CD4-positive, CD25-positive, alpha-beta regulatory T cell (primary cell): ENCODE data around the gene SYT1. TPM values are rescaled to one million over a fixed set of nuclear protein-coding genes. Genes with fewer than 3 reads are reported as not detected.

ENCODE experiments used
- ATAC-seq, 2 donors: fragments of 150-1000 bp; cut with Tn5 transposase; one replicate each; pipeline ENCODE4 v1.10.0; 2021; ENCODE audit warnings: low read depth in 2 of 2, moderate number of reproducible peaks in 2 of 2, moderate library complexity in 1 of 2
- DNase-seq, 3 donors: peaks; one replicate each; pipeline versions ENCODE4 v3.0.0 to v3.0.0-alpha.2; 2012 to 2022; ENCODE audit warnings: mixed read lengths in 1 of 3
- H3K27ac ChIP-seq: one replicate; pipeline ENCODE4 v1.7.0; 2013; ENCODE audit warnings: mild to moderate bottlenecking, low read length; ENCODE audit not compliant: insufficient read depth, poor library complexity, severe bottlenecking
- H3K27me3 ChIP-seq: one replicate; pipeline ENCODE4 v1.7.0; 2013; ENCODE audit warnings: low read length; ENCODE audit not compliant: control insufficient read depth, insufficient read depth
- H3K36me3 ChIP-seq: one replicate; pipeline ENCODE4 v1.7.0; 2013; ENCODE audit warnings: mild to moderate bottlenecking, low read length, moderate library complexity; ENCODE audit not compliant: control insufficient read depth, insufficient read depth
- H3K4me1 ChIP-seq: 2 replicates; pipeline ENCODE4 v1.7.0; 2013; ENCODE audit warnings: mild to moderate bottlenecking, low read length; ENCODE audit not compliant: insufficient read depth, control insufficient read depth, poor library complexity, severe bottlenecking
- H3K4me3 ChIP-seq: one replicate; pipeline ENCODE4 v1.7.0; 2013; ENCODE audit warnings: low read depth, mild to moderate bottlenecking, low read length, moderate library complexity
- H3K9me3 ChIP-seq, 2 experiments: 1 replicate in 1 of 2; 2 replicates in 1 of 2; pipeline ENCODE4 v1.7.0; 2013; ENCODE audit warnings: low read length in 2 of 2, mild to moderate bottlenecking in 1 of 2, moderate library complexity in 1 of 2; ENCODE audit not compliant: control insufficient read depth in 2 of 2
- H3K27ac Mint-ChIP-seq, 3 donors: one replicate each; pipeline ENCODE4 v1.8.0; 2020 to 2022; ENCODE audit warnings: mild to moderate bottlenecking in 3 of 3, mixed read lengths in 3 of 3, moderate library complexity in 2 of 3
- H3K27me3 Mint-ChIP-seq: one replicate; pipeline ENCODE4 v1.8.0; 2022; ENCODE audit warnings: mild to moderate bottlenecking, mixed read lengths
- H3K36me3 Mint-ChIP-seq: one replicate; pipeline ENCODE4 v1.8.0; 2020; ENCODE audit warnings: mixed read lengths
- H3K4me1 Mint-ChIP-seq, 4 donors: one replicate each; pipeline ENCODE4 v1.8.0; 2020 to 2022; ENCODE audit warnings: mixed read lengths in 4 of 4, mild to moderate bottlenecking in 1 of 4
- H3K4me3 Mint-ChIP-seq, 4 donors: one replicate each; pipeline ENCODE4 v1.8.0; 2020 to 2022; ENCODE audit warnings: mild to moderate bottlenecking in 4 of 4, mixed read lengths in 4 of 4, moderate library complexity in 3 of 4
- H3K9me3 Mint-ChIP-seq, 7 donors: one replicate each; pipeline ENCODE4 v1.8.0; 2020 to 2022; ENCODE audit warnings: mixed read lengths in 7 of 7, mild to moderate bottlenecking in 3 of 7, moderate library complexity in 2 of 7
- polyA plus RNA-seq, 4 donors: library from polyadenylated mRNA; unstranded; fragments of 300-500 nt; fragmentation: Illumina TruSeq; gene quantifications; one replicate each; pipeline ENCODE4 v1.2.3, GENCODE V29; 2021
- total RNA-seq: library from RNA; stranded (reverse); gene quantifications from one replicate; pipeline ENCODE4 v1.2.3, GENCODE V29; 2022

The SYT1 gene
- total and polyA plus RNA-seq, 5 donors from 2014 or later = not detected

- Mint-ChIP-seq H3K4me1 (no peaks in the 10 kb centered on the region), H3K36me3 (no peaks in the 10 kb centered on the region), H3K9me3 (peaks cover 0 to 11% (median 2%) of the 10 kb centered on the region in 7 donors), H3K27me3 (no peaks in the 10 kb centered on the region), H3K4me3 (no peak overlapping the region), H3K27ac (no peak overlapping the region)
- Histone ChIP-seq H3K4me3 (no peak overlapping the region), H3K27ac (no peak overlapping the region), H3K4me1 (no peaks in the 10 kb centered on the region), H3K36me3 (no peaks in the 10 kb centered on the region), H3K9me3 (no peaks in the 10 kb centered on the region), H3K27me3 (no peaks in the 10 kb centered on the region)
- ATAC-seq (no peak), DNase-seq (no peak)
These were observed 291.1 kb downstream of the SYT1 start for GRCh38 chr12:79155683-79156082.

- no peaks in the 10 kb centered on the region for H3K4me1 ChIP-seq
- Mint-ChIP-seq H3K27me3 (no peaks in the 10 kb centered on the region), H3K9me3 (peaks cover 0 to 8% (median 2%) of the 10 kb centered on the region in 7 donors), H3K36me3 (no peaks in the 10 kb centered on the region), H3K4me3 (no peak overlapping the region), H3K4me1 (no peaks in the 10 kb centered on the region), H3K27ac (no peak overlapping the region)
- no peaks in the 10 kb centered on the region for H3K9me3 ChIP-seq
- H3K36me3 ChIP-seq = no peaks in the 10 kb centered on the region
- no peak overlapping the region for H3K4me3 ChIP-seq
- no peak overlapping the region for H3K27ac ChIP-seq
- DNase-seq = no peak
- H3K27me3 ChIP-seq = no peaks in the 10 kb centered on the region
- ATAC-seq = no peak
These were observed 292.4 kb downstream of the SYT1 start for GRCh38 chr12:79156846-79157463.

- H3K27me3 Mint-ChIP-seq = no peaks in the 10 kb centered on the region
- no peaks in the 10 kb centered on the region for H3K36me3 ChIP-seq
- H3K4me3 Mint-ChIP-seq = no peak overlapping the region
- no peaks in the 10 kb centered on the region for H3K4me1 Mint-ChIP-seq
- H3K27ac ChIP-seq = no peak overlapping the region
- ATAC-seq = no peak
- H3K4me1 ChIP-seq = no peaks in the 10 kb centered on the region
- no peaks in the 10 kb centered on the region for H3K36me3 Mint-ChIP-seq
- peaks cover 0 to 6% (median 3%) of the 10 kb centered on the region in 7 donors for H3K9me3 Mint-ChIP-seq
- no peak overlapping the region for H3K4me3 ChIP-seq
- H3K27ac Mint-ChIP-seq = no peak overlapping the region
- no peak for DNase-seq
- no peaks in the 10 kb centered on the region for H3K27me3 ChIP-seq
- H3K9me3 ChIP-seq = peaks cover 0 to 2% of the 10 kb centered on the region in 2 experiments
These were observed 296.8 kb downstream of the SYT1 start for GRCh38 chr12:79161249-79161934.

GRCh38 chr12:79162147-79162772, 297.7 kb downstream of the SYT1 start:
- DNase-seq = no peak
- no peak overlapping the region for H3K4me3 Mint-ChIP-seq

GRCh38 chr12:79162948-79163347, 298.4 kb downstream of the SYT1 start:
- no peak for DNase-seq
- Mint-ChIP-seq H3K36me3 (no peaks in the 10 kb centered on the region), H3K9me3 (peaks cover 0 to 5% (median 0%) of the 10 kb centered on the region in 7 donors), H3K27ac (no peak overlapping the region), H3K4me3 (no peak overlapping the region), H3K27me3 (no peaks in the 10 kb centered on the region), H3K4me1 (no peaks in the 10 kb centered on the region)
- Histone ChIP-seq H3K36me3 (no peaks in the 10 kb centered on the region), H3K4me3 (no peak overlapping the region), H3K4me1 (no peaks in the 10 kb centered on the region), H3K27ac (no peak overlapping the region), H3K9me3 (peaks cover 0 to 2% of the 10 kb centered on the region in 2 experiments), H3K27me3 (no peaks in the 10 kb centered on the region)
- no peak for ATAC-seq

More at GRCh38 chr12:79162147-79162772, 297.7 kb downstream of the SYT1 start:
- Mint-ChIP-seq H3K27me3 (no peaks in the 10 kb centered on the region), H3K9me3 (peaks cover 0 to 5% (median 3%) of the 10 kb centered on the region in 7 donors), H3K36me3 (no peaks in the 10 kb centered on the region), H3K4me1 (no peaks in the 10 kb centered on the region), H3K27ac (no peak overlapping the region)
- Histone ChIP-seq H3K27ac (no peak overlapping the region), H3K4me3 (no peak overlapping the region), H3K27me3 (no peaks in the 10 kb centered on the region), H3K4me1 (no peaks in the 10 kb centered on the region), H3K9me3 (peaks cover 0 to 2% of the 10 kb centered on the region in 2 experiments), H3K36me3 (no peaks in the 10 kb centered on the region)
- ATAC-seq = no peak

- Histone ChIP-seq H3K36me3 (no peaks in the 10 kb centered on the region), H3K27ac (no peak overlapping the region), H3K9me3 (peaks cover 0 to 2% of the 10 kb centered on the region in 2 experiments), H3K4me3 (no peak overlapping the region), H3K27me3 (no peaks in the 10 kb centered on the region), H3K4me1 (no peaks in the 10 kb centered on the region)
- H3K27me3 Mint-ChIP-seq = no peaks in the 10 kb centered on the region
- DNase-seq (no peak), ATAC-seq (no peak)
- no peak overlapping the region for H3K4me3 Mint-ChIP-seq
- H3K27ac Mint-ChIP-seq = no peak overlapping the region
- no peaks in the 10 kb centered on the region for H3K36me3 Mint-ChIP-seq
- H3K4me1 Mint-ChIP-seq = no peaks in the 10 kb centered on the region
- peaks cover 0 to 6% (median 2%) of the 10 kb centered on the region in 7 donors for H3K9me3 Mint-ChIP-seq
These were observed 300.3 kb downstream of the SYT1 start for GRCh38 chr12:79164890-79165289.

- H3K4me1 Mint-ChIP-seq = no peaks in the 10 kb centered on the region
- no peak overlapping the region for H3K4me3 ChIP-seq
- no peaks in the 10 kb centered on the region for H3K36me3 Mint-ChIP-seq
- H3K27ac ChIP-seq = no peak overlapping the region
- H3K9me3 Mint-ChIP-seq = peaks cover 0 to 6% (median 0%) of the 10 kb centered on the region in 7 donors
- no peaks in the 10 kb centered on the region for H3K27me3 Mint-ChIP-seq
- H3K27ac Mint-ChIP-seq = no peak overlapping the region
- no peaks in the 10 kb centered on the region for H3K4me1 ChIP-seq
- ATAC-seq (no peak), DNase-seq (no peak)
- no peak overlapping the region for H3K4me3 Mint-ChIP-seq
- no peaks in the 10 kb centered on the region for H3K9me3 ChIP-seq
- H3K36me3 ChIP-seq = no peaks in the 10 kb centered on the region
- H3K27me3 ChIP-seq = no peaks in the 10 kb centered on the region
These were observed 304.1 kb downstream of the SYT1 start for GRCh38 chr12:79168687-79169086.
